Stimulated activated CD4-positive, alpha-beta T cell treated with anti-CD3 and anti-CD28 coated beads, TNF-alpha, amount 100 ng/mL, for 4 hours (primary cell): ENCODE data around the gene TMEM86B.
"Not testable (repeated sequence)": the region's sequence is repeated elsewhere in the genome, so short reads cannot be mapped to it uniquely, and the experiment has no call there.

Experiments
- DNase-seq, 3 experiments: peaks; one replicate each; pipeline ENCODE4 v3.0.0-alpha.2; 2020; ENCODE audit warnings: low read depth in 3 of 3

TMEM86B gene

GRCh38 chr19:55241935-55242464, 13.4 kb upstream of the TMEM86B start:
- DNase-seq = no peak

GRCh38 chr19:55241143-55241934, 12.8 kb upstream of the TMEM86B start:
- DNase-seq = no peak

- DNase-seq = no peak
These were observed 12.1 kb upstream of the TMEM86B start for GRCh38 chr19:55240713-55241020.

GRCh38 chr19:55239004-55239403, 10.4 kb upstream of the TMEM86B start:
- no peak for DNase-seq

- DNase-seq = no peak
These were observed 9.5 kb upstream of the TMEM86B start for GRCh38 chr19:55238030-55238429.

- no peak for DNase-seq
These were observed 4.4 kb upstream of the TMEM86B start for GRCh38 chr19:55232986-55233385.

- no peak for DNase-seq
These were observed 3.7 kb upstream of the TMEM86B start for GRCh38 chr19:55232286-55232602.

GRCh38 chr19:55231391-55232285, 3.1 kb upstream of the TMEM86B start:
- no peak for DNase-seq

- DNase-seq = no peak
These were observed 2.2 kb upstream of the TMEM86B start for GRCh38 chr19:55230780-55231179.

GRCh38 chr19:55230329-55230728, 1.8 kb upstream of the TMEM86B start:
- DNase-seq = no peak

- no peak for DNase-seq
These were observed 1.2 kb upstream of the TMEM86B start for GRCh38 chr19:55229789-55230182.

GRCh38 chr19:55229145-55229788, 704 bp upstream of the TMEM86B start:
- no peak for DNase-seq

- DNase-seq = no peak
These were observed 560 bp downstream of the TMEM86B start for GRCh38 chr19:55228015-55228391.

GRCh38 chr19:55227241-55228014, 1.1 kb downstream of the TMEM86B start:
- no peak for DNase-seq

GRCh38 chr19:55226788-55227187, 1.8 kb downstream of the TMEM86B start:
- DNase-seq = no peak

GRCh38 chr19:55226273-55226672, 2.3 kb downstream of the TMEM86B start:
- no peak for DNase-seq

- no peak for DNase-seq
These were observed 3.1 kb downstream of the TMEM86B start for GRCh38 chr19:55225415-55225958.

GRCh38 chr19:55224679-55225414, 3.7 kb downstream of the TMEM86B start:
- not testable (repeated sequence) for DNase-seq

GRCh38 chr19:55224038-55224665, 4.4 kb downstream of the TMEM86B start:
- no peak for DNase-seq
